ENCODE measurements around the gene ERBB2.
A peak's percentile ranks its signal among the peaks of the same experiment; 100 is the strongest.
"Not testable (repeated sequence)": the region's sequence is repeated elsewhere in the genome, so short reads cannot be mapped to it uniquely, and the experiment has no call there.

The ERBB2 gene

GRCh38 chr17:39725923-39726322 is 26.1 kb downstream of the ERBB2 start:
- not testable (repeated sequence) for DNase-seq (ENCODE audit: low spot score)

DNA sequence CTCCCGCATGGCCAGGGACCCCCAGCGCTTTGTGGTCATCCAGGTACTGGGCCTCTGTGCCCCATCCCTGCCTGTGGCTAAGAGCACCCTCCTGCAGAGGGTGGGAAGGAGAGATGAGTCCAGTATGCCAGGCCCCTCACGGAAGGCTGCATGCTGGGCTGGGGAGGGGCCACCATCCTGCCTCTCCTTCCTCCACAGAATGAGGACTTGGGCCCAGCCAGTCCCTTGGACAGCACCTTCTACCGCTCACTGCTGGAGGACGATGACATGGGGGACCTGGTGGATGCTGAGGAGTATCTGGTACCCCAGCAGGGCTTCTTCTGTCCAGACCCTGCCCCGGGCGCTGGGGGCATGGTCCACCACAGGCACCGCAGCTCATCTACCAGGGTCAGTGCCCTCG is 26.8 kb downstream of the ERBB2 start:
- DNase-seq (ENCODE audit: low spot score) = no peak

GRCh38 chr17:39727556-39727955 is 27.7 kb downstream of the ERBB2 start:
- DNase-seq (ENCODE audit: low spot score) = no peak

GRCh38 chr17:39729280-39729851 is 29.5 kb downstream of the ERBB2 start:
- no peak for DNase-seq (ENCODE audit: low spot score)

GRCh38 chr17:39730095-39730921 is 30.4 kb downstream of the ERBB2 start, which contains the start of gene MIEN1:
MIEN1 (minus strand) TSS chr17:39730532; CDS start chr17:39730495, 37 bp downstream.
- peak; percentile 83 for DNase-seq (ENCODE audit: low spot score)

DNA sequence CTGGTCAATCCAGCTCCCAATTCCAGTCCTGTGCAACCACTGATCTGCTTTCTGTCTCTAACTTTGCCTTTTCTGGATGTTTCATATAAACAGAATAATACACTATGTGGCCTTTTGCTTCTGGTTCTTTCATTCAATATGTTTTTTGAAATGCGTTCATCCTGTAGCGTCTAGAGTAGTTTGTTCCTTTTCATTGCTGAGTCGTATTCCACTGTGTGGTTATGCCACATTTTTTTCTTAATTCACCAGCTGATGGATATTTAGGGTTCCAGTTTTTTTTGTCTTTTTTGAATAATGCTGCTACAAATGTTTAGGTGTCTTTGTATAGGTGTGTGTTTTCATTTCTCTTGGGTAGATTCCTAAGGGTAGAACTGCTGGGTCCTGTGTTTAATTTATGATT is 32.7 kb downstream of the ERBB2 start:
- no peak for DNase-seq (ENCODE audit: low spot score)

DNA sequence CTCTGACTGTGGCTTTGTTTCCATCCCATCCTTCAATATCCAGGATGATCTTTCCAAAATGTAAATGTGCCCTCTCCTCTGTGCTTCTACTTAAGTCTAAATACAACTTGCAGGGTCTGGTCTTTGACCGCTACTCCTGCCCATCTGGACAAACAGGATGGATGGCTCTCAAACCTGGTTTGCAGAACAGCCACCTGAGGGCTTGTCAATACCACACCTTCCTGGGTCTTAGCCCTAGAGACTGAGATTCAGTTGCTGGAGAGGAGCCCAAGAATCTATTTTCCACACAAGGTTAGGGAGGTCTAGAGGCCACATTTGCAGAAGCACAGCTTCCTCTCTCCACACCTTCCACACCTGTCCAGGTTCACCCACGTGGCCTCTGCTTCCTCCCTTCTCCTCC is 36.0 kb downstream of the ERBB2 start:
- no peak for DNase-seq (ENCODE audit: low spot score)

GRCh38 chr17:39736319-39737165 is 36.7 kb downstream of the ERBB2 start:
- DNase-seq (ENCODE audit: low spot score) = no peak

DNA sequence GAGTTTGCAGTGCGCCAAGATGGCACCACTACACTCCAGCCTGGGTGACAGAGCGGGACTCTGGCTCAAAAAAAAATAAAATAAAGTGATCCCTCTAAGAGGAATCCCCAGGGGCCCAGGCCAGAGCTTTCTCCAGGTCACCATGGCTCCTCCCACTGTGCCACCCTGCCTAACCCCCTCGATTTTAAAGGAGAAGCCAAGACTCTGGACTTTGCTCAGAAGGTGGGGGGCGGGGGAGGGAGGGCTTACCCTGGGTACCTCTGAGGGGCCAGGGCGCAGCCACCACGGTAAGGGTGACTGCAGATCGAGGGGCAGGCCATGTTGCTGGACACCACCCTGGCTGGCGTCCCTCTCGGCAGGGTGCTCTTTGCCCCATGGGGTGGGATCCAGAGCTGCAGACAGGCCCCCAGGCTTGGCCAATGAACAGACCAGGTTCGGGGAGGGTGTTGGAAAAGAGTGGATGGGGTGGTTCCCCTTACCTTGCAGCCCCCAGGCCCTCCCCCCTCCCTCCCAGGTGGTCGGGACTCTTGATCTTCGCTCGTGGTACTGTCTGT is 37.4 kb downstream of the ERBB2 start:
- no peak for DNase-seq (ENCODE audit: low spot score)

GRCh38 chr17:39737760-39738567 is 38.1 kb downstream of the ERBB2 start, which contains the start of gene GRB7:
GRB7 (plus strand) TSS chr17:39737938; CDS start chr17:39742302, 4,364 bp downstream.
- no peak for DNase-seq (ENCODE audit: low spot score)

GRCh38 chr17:39738568-39738901 is 38.7 kb downstream of the ERBB2 start:
- peak; percentile 61 for DNase-seq (ENCODE audit: low spot score)

- peak; percentile 91 for DNase-seq (ENCODE audit: low spot score)
Observed at GRCh38 chr17:39738983-39739884, 39.4 kb downstream of the ERBB2 start.

- DNase-seq (ENCODE audit: low spot score) = no peak
Observed at GRCh38 chr17:39739885-39740356, 40.1 kb downstream of the ERBB2 start.

DNA sequence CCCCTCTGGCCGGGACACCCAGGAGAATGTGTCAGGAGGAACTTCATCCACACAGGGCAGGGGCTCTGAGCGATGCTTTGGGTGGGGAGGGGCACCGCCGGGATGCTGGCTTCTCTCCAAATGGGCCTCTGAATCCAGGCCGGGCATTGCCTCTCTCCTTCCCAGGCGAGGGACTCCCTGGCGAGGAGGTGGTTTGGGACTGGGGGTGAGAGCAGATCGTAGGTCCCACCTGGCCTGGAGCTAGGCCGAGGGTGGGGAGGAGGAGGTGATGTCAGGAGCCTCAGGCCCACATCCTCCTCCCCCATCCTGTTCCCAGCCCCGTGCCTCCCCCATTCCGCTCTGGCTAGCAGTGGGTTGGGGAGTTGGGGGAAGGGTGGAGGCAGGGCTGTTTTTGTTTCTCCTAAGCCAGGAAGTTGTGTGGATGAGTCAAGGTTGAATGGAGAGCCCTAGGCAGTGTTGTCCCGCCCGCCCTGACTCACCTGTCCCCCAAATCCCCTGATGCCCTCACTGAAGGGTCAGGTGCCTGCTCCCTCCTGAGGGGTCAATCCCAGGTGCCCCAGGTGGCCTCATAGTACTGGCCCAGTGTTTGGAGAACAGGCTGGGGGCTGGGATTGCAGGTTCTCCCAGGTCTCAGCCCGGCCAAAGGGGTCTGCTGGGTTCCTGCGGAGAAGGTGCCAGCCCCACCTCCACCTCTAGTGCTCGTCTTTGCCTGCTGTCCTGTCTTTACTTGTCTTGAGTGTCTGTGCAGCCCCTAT is 40.7 kb downstream of the ERBB2 start:
- no peak for DNase-seq (ENCODE audit: low spot score)

- DNase-seq (ENCODE audit: low spot score) = no peak
Observed at GRCh38 chr17:39742126-39742855, 42.4 kb downstream of the ERBB2 start.

- no peak for DNase-seq (ENCODE audit: low spot score)
Observed at GRCh38 chr17:39742856-39743436, 43.1 kb downstream of the ERBB2 start.

- DNase-seq (ENCODE audit: low spot score) = no peak
Observed at GRCh38 chr17:39744075-39744835, 44.4 kb downstream of the ERBB2 start.

DNA sequence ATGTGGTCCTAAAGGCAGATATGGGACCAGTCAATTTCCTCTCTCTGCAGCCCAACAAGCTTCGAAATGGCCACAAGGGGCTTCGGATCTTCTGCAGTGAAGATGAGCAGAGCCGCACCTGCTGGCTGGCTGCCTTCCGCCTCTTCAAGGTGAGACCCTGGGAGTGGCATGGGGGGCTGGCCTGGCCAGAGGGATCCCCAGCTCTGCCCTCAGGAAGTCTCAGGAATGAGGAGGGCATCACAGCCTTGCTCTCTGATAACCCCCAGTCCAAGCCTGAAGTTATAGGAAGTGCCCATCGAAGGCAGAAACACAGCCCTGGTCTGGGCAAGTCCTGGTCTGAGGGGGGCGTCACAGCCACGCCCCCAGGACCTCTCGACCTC is 45.0 kb downstream of the ERBB2 start:
- no peak for DNase-seq (ENCODE audit: low spot score)
